Cardiac muscle cell (in vitro differentiated cells and primary cell): ENCODE data around the gene UBXN4. TPM values are rescaled to one million over a fixed set of nuclear protein-coding genes. Genes with fewer than 3 reads are reported as not detected.
"Not testable (repeated sequence)": the region's sequence is repeated elsewhere in the genome, so short reads cannot be mapped to it uniquely, and the experiment has no call there.

Experiments
- DNase-seq, 2 donors: peaks; one replicate each; pipeline versions ENCODE4 v3.0.0 to v3.0.0-alpha.2; 2010 to 2017; ENCODE audit warnings: low read depth in 1 of 2, low spot score in 1 of 2
- H3K27ac ChIP-seq: fragments of 200-600 bp; sonication (generic); 2 replicates; pipeline ENCODE4 v1.5.1; 2016
- H3K27me3 ChIP-seq: fragments of 200-600 bp; sonication (generic); 2 replicates; pipeline ENCODE4 v1.6.0; 2016; ENCODE audit warnings: control low read depth
- H3K36me3 ChIP-seq: fragments of 200-600 bp; sonication (generic); 2 replicates; pipeline ENCODE4 v1.5.1; 2016; ENCODE audit warnings: control low read depth
- H3K4me1 ChIP-seq: fragments of 200-600 bp; sonication (generic); 2 replicates; pipeline ENCODE4 v1.8.1; 2017; ENCODE audit warnings: low read depth, mild to moderate bottlenecking, mixed run types
- H3K4me3 ChIP-seq: fragments of 200-600 bp; sonication (generic); 2 replicates; pipeline ENCODE4 v1.5.1; 2016; ENCODE audit warnings: mild to moderate bottlenecking
- H3K9me3 ChIP-seq: fragments of 200-600 bp; sonication (generic); 2 replicates; pipeline ENCODE4 v1.5.1; 2017; ENCODE audit warnings: low read depth, mild to moderate bottlenecking, control low read depth
- polyA plus RNA-seq: library from polyadenylated mRNA; unstranded; fragments of >200 nt; fragmentation: Nextera tagmentation; extraction: Ambion mirVana; gene quantifications from 2 replicates; pipeline ENCODE4 v1.2.1, GENCODE V29; 2016
- total RNA-seq: library from RNA; depleted of rRNA; stranded (reverse); fragments of >200 nt; gene quantifications from 2 replicates; pipeline ENCODE4 v1.2.3, GENCODE V29; 2016
- TF ChIP-seq, protein P1 (sequence below): IDR thresholded peaks from 2 replicates; pipeline ENCODE4 v1.5.1; 2012; ENCODE audit warnings: low read depth, mild to moderate bottlenecking, low read length

Gene UBXN4
- total and polyA plus RNA-seq, 2 experiments from 2014 or later = 35.5 to 193 TPM

GRCh38 chr2:135799738-135800137 lies 58.1 kb downstream of the UBXN4 start:
- TF ChIP-seq, protein P1, sequence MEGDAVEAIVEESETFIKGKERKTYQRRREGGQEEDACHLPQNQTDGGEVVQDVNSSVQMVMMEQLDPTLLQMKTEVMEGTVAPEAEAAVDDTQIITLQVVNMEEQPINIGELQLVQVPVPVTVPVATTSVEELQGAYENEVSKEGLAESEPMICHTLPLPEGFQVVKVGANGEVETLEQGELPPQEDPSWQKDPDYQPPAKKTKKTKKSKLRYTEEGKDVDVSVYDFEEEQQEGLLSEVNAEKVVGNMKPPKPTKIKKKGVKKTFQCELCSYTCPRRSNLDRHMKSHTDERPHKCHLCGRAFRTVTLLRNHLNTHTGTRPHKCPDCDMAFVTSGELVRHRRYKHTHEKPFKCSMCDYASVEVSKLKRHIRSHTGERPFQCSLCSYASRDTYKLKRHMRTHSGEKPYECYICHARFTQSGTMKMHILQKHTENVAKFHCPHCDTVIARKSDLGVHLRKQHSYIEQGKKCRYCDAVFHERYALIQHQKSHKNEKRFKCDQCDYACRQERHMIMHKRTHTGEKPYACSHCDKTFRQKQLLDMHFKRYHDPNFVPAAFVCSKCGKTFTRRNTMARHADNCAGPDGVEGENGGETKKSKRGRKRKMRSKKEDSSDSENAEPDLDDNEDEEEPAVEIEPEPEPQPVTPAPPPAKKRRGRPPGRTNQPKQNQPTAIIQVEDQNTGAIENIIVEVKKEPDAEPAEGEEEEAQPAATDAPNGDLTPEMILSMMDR = no peak

GRCh38 chr2:135800513-135801460 lies 59.1 kb downstream of the UBXN4 start:
- TF ChIP-seq, protein P1 = no peak
- Histone ChIP-seq H3K36me3 (no peaks in the 10 kb centered on the region), H3K4me3 (no peak overlapping the region), H3K9me3 (no peaks in the 10 kb centered on the region), H3K4me1 (no peaks in the 10 kb centered on the region), H3K27ac (no peak overlapping the region), H3K27me3 (no peaks in the 10 kb centered on the region)
- no peak for DNase-seq

More at GRCh38 chr2:135799738-135800137, 58.1 kb downstream of the UBXN4 start:
- Histone ChIP-seq H3K36me3 (no peaks in the 10 kb centered on the region), H3K4me1 (no peaks in the 10 kb centered on the region), H3K27me3 (no peaks in the 10 kb centered on the region), H3K4me3 (no peak overlapping the region), H3K27ac (no peak overlapping the region), H3K9me3 (no peaks in the 10 kb centered on the region)
- DNase-seq = no peak

- no peak for DNase-seq
- Histone ChIP-seq H3K27me3 (no peaks in the 10 kb centered on the region), H3K36me3 (no peaks in the 10 kb centered on the region)
Observed at GRCh38 chr2:135802350-135802749, 60.7 kb downstream of the UBXN4 start.

DNA sequence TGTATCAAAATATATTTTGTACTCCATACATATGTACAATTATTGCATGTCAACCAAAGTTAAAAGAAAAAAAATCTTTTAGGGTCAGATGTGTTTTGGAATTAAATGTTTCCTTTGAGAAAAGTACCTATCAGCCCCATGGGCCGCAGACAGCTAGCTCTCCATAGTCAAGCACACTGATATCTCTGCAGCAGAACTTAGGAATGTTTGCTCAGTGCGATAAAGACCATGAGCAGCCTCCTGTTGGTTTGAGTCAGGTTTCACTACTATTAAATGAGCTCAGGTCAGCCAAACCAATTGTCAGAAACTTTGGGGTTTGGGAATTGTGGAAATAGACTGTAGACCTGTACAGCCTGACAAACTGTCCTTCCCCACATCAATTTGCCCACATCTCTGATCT lies 61.6 kb downstream of the UBXN4 start:
- peak; percentile 14 to 23 for DNase-seq
- H3K36me3 ChIP-seq = no peaks in the 10 kb centered on the region
- H3K9me3 ChIP-seq = no peaks in the 10 kb centered on the region
- H3K27ac ChIP-seq = no peak overlapping the region
- H3K4me3 ChIP-seq = no peak overlapping the region
- H3K27me3 ChIP-seq = no peaks in the 10 kb centered on the region
- TF ChIP-seq, protein P1 = no peak
- H3K4me1 ChIP-seq = no peaks in the 10 kb centered on the region

More at GRCh38 chr2:135802350-135802749, 60.7 kb downstream of the UBXN4 start:
- Histone ChIP-seq H3K4me1 (no peaks in the 10 kb centered on the region), H3K9me3 (no peaks in the 10 kb centered on the region), H3K27ac (no peak overlapping the region), H3K4me3 (no peak overlapping the region)
- TF ChIP-seq, protein P1 = no peak

- not testable (repeated sequence) for H3K27me3 ChIP-seq, H3K36me3 ChIP-seq, H3K4me1 ChIP-seq, H3K9me3 ChIP-seq, H3K4me3 ChIP-seq, DNase-seq, H3K27ac ChIP-seq
Observed at GRCh38 chr2:135807874-135808273, 66.2 kb downstream of the UBXN4 start.

GRCh38 chr2:135812907-135813511 lies 71.4 kb downstream of the UBXN4 start:
- Histone ChIP-seq H3K4me1 (no peaks in the 10 kb centered on the region), H3K9me3 (no peaks in the 10 kb centered on the region), H3K4me3 (no peak overlapping the region), H3K36me3 (no peaks in the 10 kb centered on the region), H3K27me3 (no peaks in the 10 kb centered on the region), H3K27ac (no peak overlapping the region)
- DNase-seq = no peak
- TF ChIP-seq, protein P1 = no peak
